Left lung (tissue), 10 donors: Measurements from ENCODE around the gene NOC4L. TPM values are rescaled to one million over a fixed set of nuclear protein-coding genes. Genes with fewer than 3 reads are reported as not detected.
A peak's percentile ranks its signal among the peaks of the same experiment; 100 is the strongest.

Source experiments
- ATAC-seq: fragments of 200-7000 bp; cut with Tn5 transposase; one replicate; pipeline ENCODE4 v1.9.1; 2020; ENCODE audit warnings: moderate library complexity
- DNase-seq, 4 donors: peaks; one replicate each; pipeline ENCODE4 v3.0.0-alpha.2; 2013 to 2020
- H3K27ac ChIP-seq, 2 donors: fragments of 200-600 bp; sonication (generic) in 1 of 2; one replicate each; pipeline versions ENCODE4 v1.5.0 to v1.8.0; 2020 to 2021
- H3K27me3 ChIP-seq, 2 donors: fragments of 200-600 bp; sonication (generic) in 1 of 2; one replicate each; pipeline versions ENCODE4 v1.5.0 to v1.8.0; 2020 to 2021
- H3K36me3 ChIP-seq, 2 donors: fragments of 200-600 bp; sonication (generic) in 1 of 2; one replicate each; pipeline versions ENCODE4 v1.5.0 to v1.8.0; 2020 to 2021
- H3K4me1 ChIP-seq, 2 donors: fragments of 200-600 bp; one replicate each; pipeline ENCODE4 v1.8.0; 2021
- H3K4me3 ChIP-seq, 2 donors: fragments of 200-600 bp; sonication (generic) in 1 of 2; one replicate each; pipeline versions ENCODE4 v1.5.0 to v1.8.0; 2020 to 2021; ENCODE audit warnings: mild to moderate bottlenecking in 1 of 2
- H3K9me3 ChIP-seq, 2 donors: fragments of 200-600 bp; sonication (generic) in 1 of 2; one replicate each; pipeline versions ENCODE4 v1.5.0 to v1.8.0; 2020 to 2021
- CTCF ChIP-seq, 2 donors: fragments of 200-600 bp; sonication (generic) in 1 of 2; IDR thresholded peaks; one replicate each; pipeline versions ENCODE4 v1.5.0 to v1.8.0; 2021; ENCODE audit warnings: antibody characterized with exemption in 2 of 2
- intact Hi-C, 2 donors: fragments of 100-400 bp; cut with DNase I; formaldehyde crosslinking; loops; one replicate each; pipeline versions ENCODE4 v1.11.2 to v1.14.2; 2022
- polyA plus RNA-seq, 6 donors: library from polyadenylated mRNA; unstranded; fragments of 120-200 nt; gene quantifications; one replicate each; pipeline ENCODE4 v1.2.1, GENCODE V29; 2013; ENCODE audit not compliant: insufficient read length in 6 of 6
- total RNA-seq, 2 donors: library from RNA; stranded (reverse); fragmentation: NEBNext Ultra II Directional; extraction: Animal tissue kit (Norgen Biotek cat#: 25700); gene quantifications; one replicate each; pipeline ENCODE4 v1.2.1, GENCODE V29; 2021
- donor health status: DM: no; HTN: yes; CAD: no.
- donor health status: DM: no; HTN: no; CAD: no.

NOC4L gene
- total and polyA plus RNA-seq, 8 donors, result 10.6 to 19.6 (median 12.5) TPM

GRCh38 chr12:132157733-132158409 lies 13.6 kb downstream of the NOC4L start:
- Histone ChIP-seq H3K27me3 (peaks cover 0 to 5% of the 10 kb centered on the region in 2 donors), H3K9me3 (no peaks in the 10 kb centered on the region), H3K4me3 (no peak overlapping the region), H3K27ac (no peak overlapping the region), H3K4me1 (peaks cover 2 to 18% of the 10 kb centered on the region in 2 donors), H3K36me3 (no peaks in the 10 kb centered on the region)
- TF ChIP-seq CTCF (IDR thresholded peaks at IDR 0.05), result no peak
- ATAC-seq, result no peak
- intact Hi-C loops, result no loop called here
- DNase-seq, result no peak

- intact Hi-C loops, result no loop called here
- no peak overlapping the region for H3K4me3 ChIP-seq
- peaks cover 0 to 15% of the 10 kb centered on the region in 2 donors for H3K27me3 ChIP-seq
- no peak for TF ChIP-seq CTCF (IDR thresholded peaks at IDR 0.05)
- ATAC-seq, result no peak
- H3K36me3 ChIP-seq, result no peaks in the 10 kb centered on the region
- H3K27ac ChIP-seq, result no peak overlapping the region
- no peaks in the 10 kb centered on the region for H3K9me3 ChIP-seq
- DNase-seq, result peak in 1 of 4 donors; percentile 62
- H3K4me1 ChIP-seq, result peaks cover 6 to 24% of the 10 kb centered on the region in 2 donors
Measured at GRCh38 chr12:132158677-132159554, 14.7 kb downstream of the NOC4L start.

- Histone ChIP-seq H3K9me3 (no peaks in the 10 kb centered on the region), H3K27me3 (peaks cover 0 to 18% of the 10 kb centered on the region in 2 donors), H3K4me3 (no peak overlapping the region), H3K4me1 (peaks cover 6 to 18% of the 10 kb centered on the region in 2 donors), H3K27ac (no peak overlapping the region), H3K36me3 (no peaks in the 10 kb centered on the region)
- TF ChIP-seq CTCF (IDR thresholded peaks at IDR 0.05), result no peak
- ATAC-seq, result no peak
- intact Hi-C loops, result no loop called here
- peak in 1 of 4 donors; percentile 71 for DNase-seq
Measured at GRCh38 chr12:132159555-132160003, 15.3 kb downstream of the NOC4L start.

- no peak for TF ChIP-seq CTCF (IDR thresholded peaks at IDR 0.05)
- peaks cover 6 to 18% of the 10 kb centered on the region in 2 donors for H3K4me1 ChIP-seq
- no peak for ATAC-seq
- H3K36me3 ChIP-seq, result no peaks in the 10 kb centered on the region
- H3K27ac ChIP-seq, result no peak overlapping the region
- intact Hi-C loops, result no loop called here
- peaks cover 0 to 18% of the 10 kb centered on the region in 2 donors for H3K27me3 ChIP-seq
- H3K9me3 ChIP-seq, result no peaks in the 10 kb centered on the region
- no peak overlapping the region for H3K4me3 ChIP-seq
- DNase-seq, result peak in 1 of 4 donors; percentile 73
Measured at GRCh38 chr12:132160016-132160415, 15.8 kb downstream of the NOC4L start.

- TF ChIP-seq CTCF (IDR thresholded peaks at IDR 0.05), result no peak
Measured at GRCh38 chr12:132160601-132161035, 16.4 kb downstream of the NOC4L start.

More at GRCh38 chr12:132160601-132161035, 16.4 kb downstream of the NOC4L start:
- H3K27ac ChIP-seq, result no peak overlapping the region
- no peak overlapping the region for H3K4me3 ChIP-seq
- intact Hi-C loops, result no loop called here
- peaks cover 6 to 18% of the 10 kb centered on the region in 2 donors for H3K4me1 ChIP-seq
- ATAC-seq (no peak), DNase-seq (peak in 1 of 4 donors; percentile 62)
- no peaks in the 10 kb centered on the region for H3K36me3 ChIP-seq
- H3K9me3 ChIP-seq, result no peaks in the 10 kb centered on the region
- peaks cover 0 to 18% of the 10 kb centered on the region in 2 donors for H3K27me3 ChIP-seq
